ENCODE results near the gene SOX6. TPM values are rescaled to one million over a fixed set of nuclear protein-coding genes. Genes with fewer than 3 reads are reported as not detected.

SOX6 gene
- total RNA-seq, 3 donors from 2014 or later: 2.0 to 8.0 (median 7.9) TPM

DNA sequence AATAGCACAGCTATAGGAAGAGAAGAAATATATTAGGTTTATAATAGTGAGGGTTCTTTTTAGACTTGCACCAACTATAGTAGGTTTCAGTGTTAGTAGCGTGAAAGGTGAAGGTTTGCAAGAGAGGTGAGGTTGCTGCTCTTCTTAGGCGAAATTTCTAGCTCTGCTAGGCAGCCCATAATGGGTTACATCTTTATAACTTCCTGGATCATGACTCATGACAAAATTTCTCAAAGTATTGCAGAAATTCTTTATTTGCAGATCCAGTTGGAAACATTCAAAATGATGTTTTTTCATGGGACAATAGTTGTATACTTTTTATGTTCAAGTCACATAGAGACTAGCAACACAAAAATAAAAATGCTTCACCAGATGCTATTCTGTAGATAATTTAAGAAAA, 260.0 kb downstream of the SOX6 start:
- H3K27me3 ChIP-seq: no peaks in the 10 kb centered on the region
- H3K4me1 ChIP-seq: no peaks in the 10 kb centered on the region
- no peak overlapping the region for H3K4me3 ChIP-seq
- no peaks in the 10 kb centered on the region for H3K9me3 ChIP-seq
- no peaks in the 10 kb centered on the region for H3K36me3 ChIP-seq
- DNase-seq (ENCODE audit: low spot score in 2 of 2): no peak
- H3K27ac ChIP-seq: no peak overlapping the region
- TF ChIP-seq POLR2A (IDR thresholded peaks at IDR 0.05): no peak
- TF ChIP-seq POLR2AphosphoS5 (IDR thresholded peaks at IDR 0.05): no peak
- TF ChIP-seq, protein P1, sequence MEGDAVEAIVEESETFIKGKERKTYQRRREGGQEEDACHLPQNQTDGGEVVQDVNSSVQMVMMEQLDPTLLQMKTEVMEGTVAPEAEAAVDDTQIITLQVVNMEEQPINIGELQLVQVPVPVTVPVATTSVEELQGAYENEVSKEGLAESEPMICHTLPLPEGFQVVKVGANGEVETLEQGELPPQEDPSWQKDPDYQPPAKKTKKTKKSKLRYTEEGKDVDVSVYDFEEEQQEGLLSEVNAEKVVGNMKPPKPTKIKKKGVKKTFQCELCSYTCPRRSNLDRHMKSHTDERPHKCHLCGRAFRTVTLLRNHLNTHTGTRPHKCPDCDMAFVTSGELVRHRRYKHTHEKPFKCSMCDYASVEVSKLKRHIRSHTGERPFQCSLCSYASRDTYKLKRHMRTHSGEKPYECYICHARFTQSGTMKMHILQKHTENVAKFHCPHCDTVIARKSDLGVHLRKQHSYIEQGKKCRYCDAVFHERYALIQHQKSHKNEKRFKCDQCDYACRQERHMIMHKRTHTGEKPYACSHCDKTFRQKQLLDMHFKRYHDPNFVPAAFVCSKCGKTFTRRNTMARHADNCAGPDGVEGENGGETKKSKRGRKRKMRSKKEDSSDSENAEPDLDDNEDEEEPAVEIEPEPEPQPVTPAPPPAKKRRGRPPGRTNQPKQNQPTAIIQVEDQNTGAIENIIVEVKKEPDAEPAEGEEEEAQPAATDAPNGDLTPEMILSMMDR (IDR thresholded peaks at IDR 0.05): no peak
- intact Hi-C loops (cut with DNase I; ENCODE audit: low total_unique reads): no loop called here

DNA sequence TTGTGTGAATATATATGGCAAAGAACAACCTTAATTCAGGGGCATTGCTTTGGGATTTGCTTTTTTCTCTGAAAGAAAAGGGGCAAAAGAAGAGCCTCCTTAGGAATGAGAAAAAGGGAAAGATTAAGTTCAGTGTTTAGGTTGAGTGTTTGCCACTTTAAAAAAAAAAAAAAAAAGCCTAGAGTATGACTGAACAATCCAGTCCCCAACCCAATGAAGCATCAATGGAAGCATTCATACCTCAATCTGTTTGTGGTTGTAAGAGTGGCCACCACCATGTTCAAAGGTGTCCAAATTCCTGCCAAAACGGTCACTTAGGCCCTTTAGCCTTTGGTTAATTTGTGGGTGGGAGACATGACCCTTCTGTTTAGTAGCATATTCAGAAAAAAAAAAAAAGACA, 260.6 kb downstream of the SOX6 start:
- Histone ChIP-seq H3K27ac (no peak overlapping the region), H3K9me3 (no peaks in the 10 kb centered on the region), H3K27me3 (no peaks in the 10 kb centered on the region), H3K36me3 (no peaks in the 10 kb centered on the region), H3K4me1 (no peaks in the 10 kb centered on the region), H3K4me3 (no peak overlapping the region)
- intact Hi-C loops (cut with DNase I; ENCODE audit: low total_unique reads): no loop called here
- DNase-seq (ENCODE audit: low spot score in 2 of 2): no peak
- TF ChIP-seq POLR2A (IDR thresholded peaks at IDR 0.05) (no peak), POLR2AphosphoS5 (IDR thresholded peaks at IDR 0.05) (no peak)
- TF ChIP-seq, protein P1 (IDR thresholded peaks at IDR 0.05): no peak

DNA sequence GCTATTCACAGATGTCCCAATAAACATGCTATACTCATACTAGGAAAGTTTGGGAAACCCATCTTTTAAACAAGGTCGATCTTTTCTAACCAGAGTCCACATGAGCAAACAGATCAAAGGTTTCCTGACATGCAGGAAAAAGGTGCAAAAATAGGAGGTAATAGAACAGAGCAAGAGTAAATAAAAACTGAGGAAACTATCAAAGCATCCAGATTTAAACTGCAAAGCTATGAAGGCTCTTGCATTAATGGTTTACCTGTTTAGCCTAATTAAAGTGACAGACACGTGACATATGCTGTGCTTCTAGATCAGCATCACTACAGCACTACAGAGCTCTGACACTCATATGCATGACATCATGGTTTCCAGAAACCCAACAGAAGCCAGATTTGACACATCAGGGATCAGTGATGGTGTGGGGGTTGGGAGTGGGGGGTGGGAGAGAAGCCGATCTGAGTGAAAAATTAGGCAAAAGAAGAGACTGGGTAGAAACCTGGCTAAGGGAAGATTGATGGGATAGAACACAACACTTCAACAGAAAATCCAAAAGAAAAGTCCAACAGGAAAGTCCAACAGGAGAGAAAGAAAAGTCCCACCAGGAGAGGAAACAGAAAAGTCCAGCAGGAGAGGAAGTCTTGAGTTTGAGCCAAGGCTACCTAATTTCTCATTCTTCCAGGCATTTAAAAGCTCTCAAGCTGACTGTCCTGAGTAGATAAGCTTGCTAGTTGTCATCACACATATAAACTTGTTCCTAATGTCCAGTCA, 262.3 kb downstream of the SOX6 start:
- H3K27ac ChIP-seq: no peak overlapping the region

DNA sequence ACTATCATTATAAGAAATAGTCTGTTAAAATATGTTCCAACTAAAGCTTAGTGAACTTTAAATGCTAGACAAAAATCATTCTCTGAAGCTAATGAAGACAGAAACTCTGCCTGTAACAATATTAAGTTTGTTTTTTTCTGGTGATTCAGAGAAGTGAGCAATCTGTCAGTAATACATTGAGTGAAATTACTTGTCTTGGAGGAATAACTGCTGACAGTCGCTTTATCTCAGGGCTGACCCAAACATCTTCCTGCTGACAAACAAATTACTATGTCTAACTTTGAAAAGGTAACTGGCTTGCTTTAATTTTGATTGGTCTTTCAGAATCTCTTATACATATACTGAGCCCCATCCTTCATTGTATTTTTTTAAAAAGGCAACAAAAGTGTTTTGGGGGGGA, 264.5 kb downstream of the SOX6 start:
- intact Hi-C loops (cut with DNase I; ENCODE audit: low total_unique reads): no loop called here
- H3K36me3 ChIP-seq: no peaks in the 10 kb centered on the region
- no peak for DNase-seq (ENCODE audit: low spot score in 2 of 2)
- H3K4me1 ChIP-seq: no peaks in the 10 kb centered on the region
- TF ChIP-seq POLR2A (IDR thresholded peaks at IDR 0.05) (no peak), POLR2AphosphoS5 (IDR thresholded peaks at IDR 0.05) (no peak)
- TF ChIP-seq, protein P1 (IDR thresholded peaks at IDR 0.05): no peak
- H3K4me3 ChIP-seq: no peak overlapping the region
- no peak overlapping the region for H3K27ac ChIP-seq
- H3K27me3 ChIP-seq: no peaks in the 10 kb centered on the region
- no peaks in the 10 kb centered on the region for H3K9me3 ChIP-seq

More for the DNA sequence above, 262.3 kb downstream of the SOX6 start:
- no peaks in the 10 kb centered on the region for H3K36me3 ChIP-seq
- DNase-seq (ENCODE audit: low spot score in 2 of 2): no peak
- H3K4me1 ChIP-seq: no peaks in the 10 kb centered on the region
- no peak overlapping the region for H3K4me3 ChIP-seq
- TF ChIP-seq POLR2AphosphoS5 (IDR thresholded peaks at IDR 0.05): no peak
- TF ChIP-seq POLR2A (IDR thresholded peaks at IDR 0.05): no peak
- TF ChIP-seq, protein P1 (IDR thresholded peaks at IDR 0.05): no peak
- H3K27me3 ChIP-seq: no peaks in the 10 kb centered on the region
- H3K9me3 ChIP-seq: no peaks in the 10 kb centered on the region
- intact Hi-C loops (cut with DNase I; ENCODE audit: low total_unique reads): no loop called here

DNA sequence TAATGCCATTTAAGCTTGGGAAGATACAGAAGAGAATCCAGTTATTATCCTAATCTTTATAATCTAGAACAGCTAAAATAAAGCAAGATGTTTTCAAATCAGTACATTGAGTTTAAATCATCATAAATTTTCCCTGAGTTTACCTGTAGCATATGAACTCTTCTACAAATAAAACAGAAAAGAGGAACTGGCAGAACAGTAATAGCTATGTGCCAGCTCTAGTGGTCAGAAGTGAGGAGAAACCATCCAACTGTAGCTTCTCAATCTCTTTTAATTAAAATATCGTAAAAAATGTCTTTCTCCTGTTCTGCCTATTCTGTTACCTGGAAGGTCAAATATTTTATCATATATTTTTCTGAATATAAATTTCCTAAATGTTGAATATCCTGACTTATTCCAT, 266.9 kb downstream of the SOX6 start:
- Histone ChIP-seq H3K4me3 (no peak overlapping the region), H3K9me3 (no peaks in the 10 kb centered on the region), H3K4me1 (no peaks in the 10 kb centered on the region), H3K36me3 (no peaks in the 10 kb centered on the region), H3K27me3 (no peaks in the 10 kb centered on the region), H3K27ac (no peak overlapping the region)
- TF ChIP-seq POLR2AphosphoS5 (IDR thresholded peaks at IDR 0.05) (no peak), POLR2A (IDR thresholded peaks at IDR 0.05) (no peak)
- TF ChIP-seq, protein P1 (IDR thresholded peaks at IDR 0.05): no peak
- no peak for DNase-seq (ENCODE audit: low spot score in 2 of 2)
- intact Hi-C loops (cut with DNase I; ENCODE audit: low total_unique reads): no loop called here
